Prostate gland (tissue), 2 donors: ENCODE data around the gene SAFB.

Source experiments
- CTCF ChIP-seq, 4 experiments: fragments of 200-600 bp in 2 of 4; fragments of 450-650 bp in 2 of 4; sonication (generic) in 2 of 4; IDR thresholded peaks; 1 replicate in 3 of 4; 2 replicates in 1 of 4; pipeline ENCODE4 v1.5.1; 2016 to 2019; ENCODE audit warnings: antibody characterized with exemption in 4 of 4, mild to moderate bottlenecking in 2 of 4, moderate library complexity in 2 of 4
- POLR2A ChIP-seq: fragments of 450-650 bp; IDR thresholded peaks from one replicate; pipeline ENCODE4 v1.6.1; 2016; ENCODE audit warnings: antibody characterized with exemption, mild to moderate bottlenecking

GRCh38 chr19:5671600-5671999, 48.7 kb downstream of the SAFB start:
- TF ChIP-seq CTCF (IDR thresholded peaks at IDR 0.05): no peak
- TF ChIP-seq POLR2A: no peak
